ENCODE data around the gene UCK1.

DNA sequence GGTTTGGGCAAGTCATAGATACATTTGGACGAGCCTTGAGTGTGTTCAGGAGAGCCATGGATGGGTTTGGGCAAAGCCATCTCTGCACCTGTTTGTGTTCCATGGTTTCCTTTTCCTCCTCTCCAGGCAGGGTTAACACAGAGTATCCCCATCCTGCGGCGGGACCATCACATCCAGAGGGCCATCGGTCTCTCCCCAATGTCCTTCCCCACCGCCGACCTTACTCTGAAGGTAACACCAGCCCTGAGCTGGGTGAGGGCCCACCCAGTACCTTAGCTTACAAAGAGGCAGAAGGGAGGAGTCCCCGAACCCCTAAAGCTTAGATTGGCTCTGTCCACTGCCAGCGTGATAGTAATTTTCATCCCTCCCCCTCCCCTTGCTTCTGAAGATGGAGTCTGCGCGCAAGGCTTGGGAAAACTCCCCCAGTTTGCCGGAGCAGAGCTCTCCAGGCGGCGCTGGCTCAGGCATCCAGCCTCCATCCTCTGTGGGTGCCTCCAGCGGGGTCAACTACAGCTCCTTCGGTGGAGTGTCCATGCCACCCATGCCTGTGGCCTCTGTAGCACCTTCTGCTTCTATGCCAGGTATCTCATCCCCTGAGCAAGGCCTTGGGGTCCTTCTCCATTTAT, 46.4 kb downstream of the UCK1 start:
- no peak for TF ChIP-seq POLR2AphosphoS5 (IDR thresholded peaks at IDR 0.05)
- TF ChIP-seq, protein P1, sequence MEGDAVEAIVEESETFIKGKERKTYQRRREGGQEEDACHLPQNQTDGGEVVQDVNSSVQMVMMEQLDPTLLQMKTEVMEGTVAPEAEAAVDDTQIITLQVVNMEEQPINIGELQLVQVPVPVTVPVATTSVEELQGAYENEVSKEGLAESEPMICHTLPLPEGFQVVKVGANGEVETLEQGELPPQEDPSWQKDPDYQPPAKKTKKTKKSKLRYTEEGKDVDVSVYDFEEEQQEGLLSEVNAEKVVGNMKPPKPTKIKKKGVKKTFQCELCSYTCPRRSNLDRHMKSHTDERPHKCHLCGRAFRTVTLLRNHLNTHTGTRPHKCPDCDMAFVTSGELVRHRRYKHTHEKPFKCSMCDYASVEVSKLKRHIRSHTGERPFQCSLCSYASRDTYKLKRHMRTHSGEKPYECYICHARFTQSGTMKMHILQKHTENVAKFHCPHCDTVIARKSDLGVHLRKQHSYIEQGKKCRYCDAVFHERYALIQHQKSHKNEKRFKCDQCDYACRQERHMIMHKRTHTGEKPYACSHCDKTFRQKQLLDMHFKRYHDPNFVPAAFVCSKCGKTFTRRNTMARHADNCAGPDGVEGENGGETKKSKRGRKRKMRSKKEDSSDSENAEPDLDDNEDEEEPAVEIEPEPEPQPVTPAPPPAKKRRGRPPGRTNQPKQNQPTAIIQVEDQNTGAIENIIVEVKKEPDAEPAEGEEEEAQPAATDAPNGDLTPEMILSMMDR (IDR thresholded peaks at IDR 0.05): no peak
- TF ChIP-seq POLR2A (IDR thresholded peaks at IDR 0.05): no peak
